ENCODE measurements around the gene RGS6. TPM values are rescaled to one million over a fixed set of nuclear protein-coding genes. Genes with fewer than 3 reads are reported as not detected.

Gene RGS6
- total and polyA plus RNA-seq, 7 donors: 0.79 to 8.0 (median 1.6) TPM; not detected in 2

- WGBS, 2 donors: 48 to 74% methylated on average over 17 of the region's 17 CpGs
- intact Hi-C loops (cut with DNase I): no loop called here
- peaks cover 0 to 32% (median 15%) of the 10 kb centered on the region in 4 donors for H3K4me1 ChIP-seq
- H3K9me3 ChIP-seq: no peaks in the 10 kb centered on the region
- DNase-seq: no peak
- TF ChIP-seq POLR2AphosphoS5 (IDR thresholded peaks at IDR 0.05): peak in 1 of 4 donors; percentile 15
- no peak for TF ChIP-seq EP300 (IDR thresholded peaks at IDR 0.05)
- H3K27me3 ChIP-seq: no peaks in the 10 kb centered on the region
- no peaks in the 10 kb centered on the region for H3K36me3 ChIP-seq
- peak overlapping the region in 1 of 4 donors; percentile 6 for H3K4me3 ChIP-seq
- peak overlapping the region in 2 of 4 donors; percentile 13 to 40 for H3K27ac ChIP-seq
Measured at GRCh38 chr14:72451054-72451972, 519.1 kb downstream of the RGS6 start.

DNA sequence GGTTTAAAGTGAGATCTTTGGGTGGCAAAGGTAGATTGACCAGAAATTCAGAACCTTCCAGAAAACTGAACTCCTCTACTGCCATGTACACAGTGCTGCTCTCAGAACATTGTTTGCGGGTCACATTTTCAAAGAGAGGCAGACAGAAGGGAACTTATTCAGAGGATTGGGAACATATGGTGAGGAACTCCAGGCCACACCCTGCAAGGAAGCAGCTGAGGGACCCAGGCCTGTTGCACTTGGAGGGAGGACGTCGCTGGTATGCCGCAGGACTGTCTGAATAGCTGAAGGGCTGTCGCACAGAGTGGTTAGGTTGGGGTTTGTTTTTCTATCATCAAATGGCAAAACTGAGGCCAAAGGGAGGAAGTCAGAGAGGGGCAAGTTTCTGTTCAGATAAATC is 520.5 kb downstream of the RGS6 start:
- DNase-seq: no peak
- TF ChIP-seq CTCF (IDR thresholded peaks at IDR 0.05): no peak
- TF ChIP-seq EP300 (IDR thresholded peaks at IDR 0.05): no peak
- no peak for TF ChIP-seq POLR2AphosphoS5 (IDR thresholded peaks at IDR 0.05)
- no peak for TF ChIP-seq POLR2A (IDR thresholded peaks at IDR 0.05)
- Histone ChIP-seq H3K4me3 (no peak overlapping the region), H3K27ac (no peak overlapping the region), H3K36me3 (no peaks in the 10 kb centered on the region), H3K27me3 (no peaks in the 10 kb centered on the region), H3K9me3 (no peaks in the 10 kb centered on the region), H3K4me1 (peaks cover 0 to 32% (median 15%) of the 10 kb centered on the region in 4 donors)
- intact Hi-C loops (cut with DNase I): no loop called here
- 84 to 91% methylated on average over 5 of the region's 5 CpGs for WGBS, 2 donors

DNA sequence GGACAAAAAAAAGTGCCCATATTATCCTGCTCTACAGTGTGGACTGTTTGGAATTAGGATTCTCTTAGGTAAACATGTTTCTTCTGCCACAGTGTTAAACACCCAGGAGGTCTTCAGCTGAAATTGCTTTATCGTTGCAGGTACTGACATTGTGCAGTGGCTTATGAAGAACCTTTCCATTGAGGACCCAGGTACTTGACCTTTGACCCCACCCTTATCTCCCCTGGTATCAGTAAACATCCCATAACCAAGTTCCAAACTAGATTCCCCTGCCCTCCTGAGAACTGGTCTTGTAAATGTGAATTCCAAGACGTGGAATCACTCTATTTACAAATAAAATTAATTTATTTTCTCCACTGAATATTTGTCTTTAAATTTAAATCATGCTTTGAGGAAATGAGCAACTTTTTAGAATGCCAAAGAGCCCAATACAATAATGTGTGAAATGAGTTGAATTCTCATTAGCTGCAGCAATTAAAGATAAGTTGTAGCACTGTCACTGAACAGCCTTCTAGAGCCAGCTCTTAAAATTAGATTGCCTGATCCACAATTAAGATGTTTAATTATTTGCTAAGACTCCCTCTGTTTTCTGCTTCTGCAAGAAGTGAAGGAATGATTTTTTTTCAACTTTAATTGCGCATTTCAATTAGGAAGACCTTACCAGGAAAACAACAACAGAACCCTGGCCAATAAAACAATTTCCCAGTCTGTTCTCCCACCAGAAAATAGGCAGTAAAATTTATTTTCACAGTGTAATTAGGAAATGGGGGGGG is 522.3 kb downstream of the RGS6 start:
- H3K36me3 ChIP-seq: no peaks in the 10 kb centered on the region
- intact Hi-C loops (cut with DNase I): no loop called here
- DNase-seq: no peak
- H3K9me3 ChIP-seq: no peaks in the 10 kb centered on the region
- peaks cover 0 to 30% (median 14%) of the 10 kb centered on the region in 4 donors for H3K4me1 ChIP-seq
- TF ChIP-seq EP300 (IDR thresholded peaks at IDR 0.05) (no peak), POLR2AphosphoS5 (IDR thresholded peaks at IDR 0.05) (no peak), POLR2A (IDR thresholded peaks at IDR 0.05) (no peak), CTCF (IDR thresholded peaks at IDR 0.05) (no peak)
- WGBS, 2 donors: 37 to 72% methylated on average over 3 of the region's 3 CpGs
- no peaks in the 10 kb centered on the region for H3K27me3 ChIP-seq
- H3K4me3 ChIP-seq: no peak overlapping the region
- H3K27ac ChIP-seq: no peak overlapping the region

DNA sequence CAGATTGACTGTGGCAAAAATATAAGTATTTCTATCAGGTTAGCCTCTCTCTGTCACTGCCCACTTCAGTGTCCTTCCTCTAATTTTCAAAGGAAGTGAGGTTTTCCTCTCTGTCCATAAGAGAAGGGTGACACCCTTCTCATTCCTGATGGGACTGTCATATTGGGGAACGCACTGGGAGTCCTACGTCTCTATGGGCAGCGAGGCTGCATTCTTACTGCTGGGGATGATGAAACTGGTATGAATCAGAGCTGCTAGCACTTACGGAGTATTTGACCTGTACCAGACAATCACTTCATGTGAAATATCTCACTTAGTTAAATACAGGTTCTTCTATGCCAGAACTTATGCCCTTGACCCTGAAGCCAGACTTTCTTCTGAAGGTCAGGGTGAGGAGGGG is 525.4 kb downstream of the RGS6 start:
- Histone ChIP-seq H3K4me3 (no peak overlapping the region), H3K4me1 (no peaks in the 10 kb centered on the region), H3K9me3 (no peaks in the 10 kb centered on the region), H3K36me3 (no peaks in the 10 kb centered on the region), H3K27ac (no peak overlapping the region), H3K27me3 (no peaks in the 10 kb centered on the region)
- TF ChIP-seq POLR2A (IDR thresholded peaks at IDR 0.05) (no peak), EP300 (IDR thresholded peaks at IDR 0.05) (no peak), POLR2AphosphoS5 (IDR thresholded peaks at IDR 0.05) (no peak), CTCF (IDR thresholded peaks at IDR 0.05) (no peak)
- DNase-seq: no peak
- intact Hi-C loops (cut with DNase I): no loop called here
- 88 to 94% methylated on average over 4 of the region's 4 CpGs for WGBS, 2 donors

- H3K27ac ChIP-seq: no peak overlapping the region
- no peak overlapping the region for H3K4me3 ChIP-seq
- DNase-seq: no peak
- no peaks in the 10 kb centered on the region for H3K27me3 ChIP-seq
- H3K9me3 ChIP-seq: peaks cover 0 to 3% (median 0%) of the 10 kb centered on the region in 4 donors
- TF ChIP-seq POLR2AphosphoS5 (IDR thresholded peaks at IDR 0.05) (no peak), CTCF (IDR thresholded peaks at IDR 0.05) (no peak), EP300 (IDR thresholded peaks at IDR 0.05) (no peak), POLR2A (IDR thresholded peaks at IDR 0.05) (no peak)
- H3K36me3 ChIP-seq: no peaks in the 10 kb centered on the region
- H3K4me1 ChIP-seq: no peaks in the 10 kb centered on the region
- intact Hi-C loops (cut with DNase I): no loop called here
- 75 to 85% methylated on average over 2 of the region's 2 CpGs for WGBS, 2 donors
Measured at GRCh38 chr14:72462056-72462455, 529.8 kb downstream of the RGS6 start.
